ENCODE results near the gene DACH2. TPM values are rescaled to one million over a fixed set of nuclear protein-coding genes. Genes with fewer than 3 reads are reported as not detected.
A peak's percentile ranks its signal among the peaks of the same experiment; 100 is the strongest.

DACH2 gene
- total and polyA plus RNA-seq, 7 donors = 0.01 to 0.15 (median 0.01) TPM; not detected in 4

DNA sequence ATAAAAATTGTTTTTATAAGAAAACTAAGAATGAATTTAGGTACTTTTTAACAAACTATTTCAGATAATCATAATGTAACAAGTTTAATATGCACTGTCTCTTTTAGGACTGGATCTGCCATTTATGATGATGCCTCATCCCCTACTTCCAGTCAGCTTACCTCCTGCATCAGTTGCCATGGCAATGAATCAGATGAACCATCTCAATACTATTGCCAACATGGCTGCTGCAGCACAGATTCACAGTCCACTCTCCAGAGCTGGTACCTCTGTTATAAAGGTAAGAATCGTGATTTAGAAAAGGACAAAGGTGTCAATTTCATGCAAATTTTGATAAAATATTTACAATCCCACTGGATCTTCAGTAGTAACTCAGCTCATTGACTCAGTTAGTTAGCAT is 566.2 kb downstream of the DACH2 start:
- no peak overlapping the region for H3K27ac ChIP-seq
- ATAC-seq (no peak), DNase-seq (no peak)
- no peaks in the 10 kb centered on the region for H3K27me3 ChIP-seq (ENCODE audit: insufficient read depth in 3 of 3, low read length in 2 of 3)
- no peak overlapping the region for H3K4me3 ChIP-seq
- 44 to 79% (median 77%) methylated on average over 1 of the region's 1 CpG for WGBS, 3 donors
- H3K4me1 ChIP-seq = no peaks in the 10 kb centered on the region
- peaks cover 8% of the 10 kb centered on the region for H3K9me3 ChIP-seq
- no peaks in the 10 kb centered on the region for H3K36me3 ChIP-seq (ENCODE audit: insufficient read depth in 1 of 2, low read depth in 1 of 2)
- intact Hi-C loops (cut with DNase I) = no loop called here
- TF ChIP-seq, protein P1, sequence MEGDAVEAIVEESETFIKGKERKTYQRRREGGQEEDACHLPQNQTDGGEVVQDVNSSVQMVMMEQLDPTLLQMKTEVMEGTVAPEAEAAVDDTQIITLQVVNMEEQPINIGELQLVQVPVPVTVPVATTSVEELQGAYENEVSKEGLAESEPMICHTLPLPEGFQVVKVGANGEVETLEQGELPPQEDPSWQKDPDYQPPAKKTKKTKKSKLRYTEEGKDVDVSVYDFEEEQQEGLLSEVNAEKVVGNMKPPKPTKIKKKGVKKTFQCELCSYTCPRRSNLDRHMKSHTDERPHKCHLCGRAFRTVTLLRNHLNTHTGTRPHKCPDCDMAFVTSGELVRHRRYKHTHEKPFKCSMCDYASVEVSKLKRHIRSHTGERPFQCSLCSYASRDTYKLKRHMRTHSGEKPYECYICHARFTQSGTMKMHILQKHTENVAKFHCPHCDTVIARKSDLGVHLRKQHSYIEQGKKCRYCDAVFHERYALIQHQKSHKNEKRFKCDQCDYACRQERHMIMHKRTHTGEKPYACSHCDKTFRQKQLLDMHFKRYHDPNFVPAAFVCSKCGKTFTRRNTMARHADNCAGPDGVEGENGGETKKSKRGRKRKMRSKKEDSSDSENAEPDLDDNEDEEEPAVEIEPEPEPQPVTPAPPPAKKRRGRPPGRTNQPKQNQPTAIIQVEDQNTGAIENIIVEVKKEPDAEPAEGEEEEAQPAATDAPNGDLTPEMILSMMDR (IDR thresholded peaks at IDR 0.05) = no peak

DNA sequence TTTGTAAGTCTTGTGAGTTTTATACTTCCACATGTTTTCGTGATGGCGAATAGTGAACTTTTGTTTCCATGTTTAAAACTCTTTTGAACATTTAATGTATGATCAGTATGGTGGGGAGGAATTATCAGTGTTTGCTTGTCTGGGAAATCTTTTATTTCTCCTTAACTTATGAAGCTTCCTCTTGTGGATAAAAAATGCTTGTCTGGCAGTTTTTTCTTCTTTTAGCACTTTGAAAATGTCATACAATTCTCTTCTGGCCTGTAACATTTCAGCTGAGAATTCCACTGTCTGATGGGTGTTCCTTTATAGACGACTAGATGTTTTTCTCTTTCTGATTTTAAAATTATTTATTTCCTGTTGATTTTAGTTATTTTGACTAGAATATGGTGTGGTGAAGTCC is 576.0 kb downstream of the DACH2 start:
- intact Hi-C loops (cut with DNase I) = no loop called here
- Histone ChIP-seq H3K4me1 (no peaks in the 10 kb centered on the region), H3K27me3 (ENCODE audit: insufficient read depth in 3 of 3, low read length in 2 of 3) (peaks cover 0 to 4% (median 0%) of the 10 kb centered on the region in 3 donors), H3K9me3 (no peaks in the 10 kb centered on the region), H3K27ac (no peak overlapping the region), H3K4me3 (no peak overlapping the region), H3K36me3 (ENCODE audit: insufficient read depth in 1 of 2, low read depth in 1 of 2) (no peaks in the 10 kb centered on the region)
- 76 to 89% (median 87%) methylated on average over 3 of the region's 3 CpGs for WGBS, 3 donors
- DNase-seq = no peak
- TF ChIP-seq, protein P1 (IDR thresholded peaks at IDR 0.05) = no peak
- no peak for ATAC-seq

DNA sequence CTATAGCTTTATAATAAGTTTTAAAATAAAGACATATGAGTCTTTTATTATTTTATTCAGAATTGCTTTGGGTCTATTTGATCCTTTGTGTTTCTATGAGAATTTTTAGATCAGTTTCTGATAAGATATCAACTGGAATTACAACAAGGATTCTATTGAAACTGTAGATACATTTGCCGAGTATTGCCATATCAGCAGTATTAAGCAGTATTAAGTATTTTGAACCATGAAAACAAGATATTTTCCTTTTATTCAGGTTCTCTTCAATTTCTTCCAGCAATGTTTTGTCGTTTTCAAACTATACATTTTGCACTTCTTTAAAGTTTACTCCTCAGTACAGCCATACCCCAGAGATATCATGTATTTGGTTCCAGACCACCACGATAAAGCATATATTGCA is 598.8 kb downstream of the DACH2 start:
- Histone ChIP-seq H3K36me3 (ENCODE audit: insufficient read depth in 1 of 2, low read depth in 1 of 2) (no peaks in the 10 kb centered on the region), H3K9me3 (no peaks in the 10 kb centered on the region), H3K4me1 (no peaks in the 10 kb centered on the region), H3K4me3 (no peak overlapping the region), H3K27me3 (ENCODE audit: insufficient read depth in 3 of 3, low read length in 2 of 3) (no peaks in the 10 kb centered on the region), H3K27ac (no peak overlapping the region)
- no peak for DNase-seq
- 77 to 92% (median 84%) methylated on average over 3 of the region's 3 CpGs for WGBS, 3 donors
- ATAC-seq = no peak
- intact Hi-C loops (cut with DNase I) = no loop called here
- TF ChIP-seq, protein P1 (IDR thresholded peaks at IDR 0.05) = no peak

DNA sequence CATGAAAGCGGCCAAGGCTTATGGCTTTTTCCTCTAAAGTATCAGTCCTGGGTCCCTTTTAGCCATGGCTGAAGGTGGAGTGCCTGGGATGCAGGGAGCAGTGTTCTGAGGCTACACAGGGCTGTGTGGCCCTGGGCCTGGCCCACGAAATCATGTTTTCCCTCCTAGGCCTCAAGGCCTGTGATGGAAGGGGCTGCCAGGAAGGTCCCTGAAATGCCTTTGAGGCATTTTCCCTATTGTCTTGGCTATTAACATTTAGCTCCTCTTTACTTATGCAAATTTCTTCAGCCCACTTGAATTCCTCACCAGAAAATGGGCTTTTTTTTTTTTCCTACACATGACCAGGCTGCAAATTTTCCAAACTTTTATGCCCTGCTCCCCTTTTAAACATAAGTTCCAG is 657.0 kb downstream of the DACH2 start:
- H3K4me1 ChIP-seq = no peaks in the 10 kb centered on the region
- ATAC-seq (no peak), DNase-seq (no peak)
- no peak overlapping the region for H3K4me3 ChIP-seq
- 73 to 90% (median 90%) methylated on average over 2 of the region's 2 CpGs for WGBS, 3 donors
- TF ChIP-seq, protein P1 (IDR thresholded peaks at IDR 0.05) = no peak
- no peak overlapping the region for H3K27ac ChIP-seq
- no peaks in the 10 kb centered on the region for H3K36me3 ChIP-seq (ENCODE audit: insufficient read depth in 1 of 2, low read depth in 1 of 2)
- H3K9me3 ChIP-seq = peaks cover 4% of the 10 kb centered on the region
- H3K27me3 ChIP-seq (ENCODE audit: insufficient read depth in 3 of 3, low read length in 2 of 3) = peaks cover 0 to 4% (median 0%) of the 10 kb centered on the region in 3 donors
- intact Hi-C loops (cut with DNase I) = no loop called here

GRCh38 chrX:86806786-86807185 is 658.5 kb downstream of the DACH2 start:
- Histone ChIP-seq H3K4me1 (no peaks in the 10 kb centered on the region), H3K36me3 (ENCODE audit: insufficient read depth in 1 of 2, low read depth in 1 of 2) (no peaks in the 10 kb centered on the region), H3K4me3 (no peak overlapping the region), H3K27me3 (ENCODE audit: insufficient read depth in 3 of 3, low read length in 2 of 3) (no peaks in the 10 kb centered on the region), H3K9me3 (peaks cover 4% of the 10 kb centered on the region), H3K27ac (no peak overlapping the region)
- intact Hi-C loops (cut with DNase I) = no loop called here
- WGBS, 3 donors = 27 to 53% (median 33%) methylated on average over 2 of the region's 2 CpGs
- DNase-seq (no peak), ATAC-seq (no peak)
- TF ChIP-seq, protein P1 (IDR thresholded peaks at IDR 0.05) = peak; percentile 26

Data from psoas muscle (tissue), 8 donors.